ENCODE results near the gene WFDC9.

GRCh38 chr20:45621593-45621992 is 9.5 kb downstream of the WFDC9 start:
- no peak for TF ChIP-seq CTCF (IDR thresholded peaks at IDR 0.05)
- TF ChIP-seq ZFX (IDR thresholded peaks at IDR 0.05; ENCODE audit: borderline replicate concordance), result no peak
